A673 (cell line): Measurements from ENCODE around the gene PLD4.

Source experiments
- CTCF ChIP-seq: fragments of 300-800, 200-600 bp; sonication (generic); conservative IDR thresholded peaks from 2 replicates; pipeline ENCODE4 v1.5.1; 2017; ENCODE audit warnings: low read depth, mild to moderate bottlenecking, antibody characterized with exemption, low read length, moderate library complexity, mixed read lengths
- EZH2 ChIP-seq: fragments of 200-600 bp; sonication (generic); IDR thresholded peaks from 2 replicates; pipeline ENCODE4 v1.6.1; 2017; ENCODE audit warnings: borderline replicate concordance, low read depth, mild to moderate bottlenecking, mixed read lengths, antibody characterized with exemption, low read length; ENCODE audit not compliant: poor library complexity, severe bottlenecking

- TF ChIP-seq EZH2 (no peak), CTCF (no peak)
Observed at GRCh38 chr14:104880584-104881210, 44.0 kb upstream of the PLD4 start.
